Germinal center (tissue), 1 donor: ENCODE data around the gene CDC23.

ENCODE experiments used
- DNase-seq: peaks from one replicate; pipeline ENCODE4 v3.0.0; 2012; ENCODE audit warnings: mixed read lengths, low spot score

CDC23 gene

DNA sequence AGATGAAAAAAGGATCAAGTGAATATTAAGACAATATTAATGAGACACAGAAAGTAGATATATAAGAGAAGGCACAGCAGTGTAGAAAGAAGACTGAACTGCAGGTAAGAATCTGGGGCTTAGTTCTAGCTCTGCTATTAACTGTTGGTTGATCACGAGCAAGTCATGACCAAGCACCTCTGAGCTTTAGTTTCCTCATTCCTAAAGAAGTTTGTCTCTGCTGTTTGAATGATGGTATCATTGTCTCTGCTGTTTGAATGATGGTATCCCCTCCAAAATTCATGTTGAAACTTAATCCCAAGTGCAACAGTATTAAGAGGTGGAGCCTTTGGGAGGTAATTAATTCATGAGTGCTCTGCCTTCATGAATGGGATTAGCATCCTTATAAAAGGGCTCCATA is 71.4 kb downstream of the CDC23 start:
- DNase-seq = no peak

DNA sequence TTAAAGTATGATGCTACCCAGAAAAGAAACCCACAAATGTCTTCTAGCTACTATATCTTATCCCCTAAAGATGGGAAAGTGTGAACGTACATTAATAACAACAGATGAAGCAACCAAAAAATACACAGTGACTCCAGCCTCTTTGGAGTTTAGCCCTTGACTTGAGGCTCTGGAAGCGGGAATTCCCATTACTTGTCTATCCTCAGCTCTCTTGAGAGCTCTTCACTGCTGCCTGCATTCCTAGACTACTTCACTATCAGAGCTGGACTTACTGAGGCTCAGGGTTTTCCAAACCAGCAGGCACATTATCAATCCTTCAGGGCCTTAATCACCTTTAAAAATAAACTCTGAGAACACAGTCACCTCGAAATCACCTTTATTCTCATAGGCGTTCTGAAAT is 72.9 kb downstream of the CDC23 start:
- DNase-seq = no peak

DNA sequence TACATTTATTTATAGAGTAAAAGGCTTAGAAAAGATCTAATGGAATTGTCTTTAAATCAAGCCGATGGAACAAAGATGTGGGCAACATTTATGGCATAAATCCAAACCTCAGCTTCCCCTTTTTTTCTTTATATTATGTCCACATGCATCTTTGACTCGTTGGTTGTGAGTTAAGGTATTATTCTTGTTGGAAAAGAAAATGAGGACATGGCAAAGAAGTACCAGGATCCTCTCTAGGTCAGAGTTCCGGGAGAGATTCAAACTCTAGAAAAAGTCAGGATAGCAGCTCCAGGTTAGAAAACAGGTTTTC is 73.4 kb downstream of the CDC23 start:
- no peak for DNase-seq

DNA sequence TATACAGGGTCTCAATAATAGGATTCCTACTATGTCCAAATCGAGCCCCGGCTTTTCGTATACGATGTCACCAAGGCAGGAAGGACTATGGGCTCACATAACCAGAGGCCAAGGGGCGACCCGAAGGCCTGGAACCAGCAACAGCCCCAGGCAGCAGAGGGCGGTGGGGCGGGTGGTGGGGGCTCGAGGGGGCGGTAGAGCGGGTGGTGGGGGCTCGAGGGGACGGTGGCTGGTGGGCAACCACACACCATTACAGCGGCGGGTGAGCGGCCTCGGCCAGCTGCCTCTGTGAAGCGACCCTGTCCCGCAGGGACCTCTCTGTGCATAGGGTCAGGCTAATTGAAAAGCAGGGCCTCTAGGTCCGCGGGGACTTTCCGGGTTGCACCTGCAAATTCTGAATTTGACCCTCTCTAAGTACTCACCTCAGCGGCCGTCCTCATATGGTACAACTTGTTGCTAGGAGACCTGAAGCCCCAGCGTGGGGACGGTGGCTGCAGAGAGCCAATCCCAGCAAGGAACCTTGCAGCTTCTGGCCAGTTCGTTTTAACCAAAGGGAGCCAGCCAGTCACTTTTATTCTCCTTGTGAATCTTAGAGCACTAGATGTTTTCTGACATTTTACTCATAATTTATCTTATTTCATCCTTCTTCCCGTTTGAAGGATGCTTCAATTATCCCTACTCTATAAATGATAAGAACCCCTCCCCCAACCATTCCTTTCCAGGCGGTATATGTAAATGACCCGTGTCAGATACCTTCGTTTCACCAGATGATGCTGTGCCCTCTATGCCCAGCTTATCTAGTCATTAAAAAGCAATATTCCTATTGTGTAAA is 74.0 kb downstream of the CDC23 start, which contains the start of gene NME5:
Gene NME5, minus strand, starts transcription at position 480 of the 832 bp plus-strand sequence. CDS start 648 bp downstream, outside the sequence.
- DNase-seq = peak; percentile 36
